ENCODE data around the gene KCNH5.

KCNH5 gene

DNA sequence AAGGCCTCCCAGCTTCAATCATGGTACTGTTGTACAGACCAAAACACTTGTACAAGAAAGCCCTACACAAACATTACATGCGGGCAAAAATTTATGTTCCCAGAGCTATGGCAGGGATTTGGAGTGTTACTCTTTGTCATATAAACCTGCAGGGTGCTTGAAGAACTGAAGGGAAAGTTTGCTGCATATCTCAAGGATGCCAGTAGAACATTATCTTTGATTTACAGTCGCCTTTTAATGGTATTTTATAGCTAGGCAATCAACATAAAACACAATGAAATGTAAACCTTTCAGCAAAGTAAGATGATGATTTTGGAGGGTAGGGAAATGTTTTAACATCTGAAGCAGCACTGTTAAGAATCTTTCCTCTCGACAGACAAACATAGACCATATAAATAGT, 305.6 kb downstream of the KCNH5 start:
- no peak for DNase-seq (ENCODE audit: low read depth in 2 of 2)

DNA sequence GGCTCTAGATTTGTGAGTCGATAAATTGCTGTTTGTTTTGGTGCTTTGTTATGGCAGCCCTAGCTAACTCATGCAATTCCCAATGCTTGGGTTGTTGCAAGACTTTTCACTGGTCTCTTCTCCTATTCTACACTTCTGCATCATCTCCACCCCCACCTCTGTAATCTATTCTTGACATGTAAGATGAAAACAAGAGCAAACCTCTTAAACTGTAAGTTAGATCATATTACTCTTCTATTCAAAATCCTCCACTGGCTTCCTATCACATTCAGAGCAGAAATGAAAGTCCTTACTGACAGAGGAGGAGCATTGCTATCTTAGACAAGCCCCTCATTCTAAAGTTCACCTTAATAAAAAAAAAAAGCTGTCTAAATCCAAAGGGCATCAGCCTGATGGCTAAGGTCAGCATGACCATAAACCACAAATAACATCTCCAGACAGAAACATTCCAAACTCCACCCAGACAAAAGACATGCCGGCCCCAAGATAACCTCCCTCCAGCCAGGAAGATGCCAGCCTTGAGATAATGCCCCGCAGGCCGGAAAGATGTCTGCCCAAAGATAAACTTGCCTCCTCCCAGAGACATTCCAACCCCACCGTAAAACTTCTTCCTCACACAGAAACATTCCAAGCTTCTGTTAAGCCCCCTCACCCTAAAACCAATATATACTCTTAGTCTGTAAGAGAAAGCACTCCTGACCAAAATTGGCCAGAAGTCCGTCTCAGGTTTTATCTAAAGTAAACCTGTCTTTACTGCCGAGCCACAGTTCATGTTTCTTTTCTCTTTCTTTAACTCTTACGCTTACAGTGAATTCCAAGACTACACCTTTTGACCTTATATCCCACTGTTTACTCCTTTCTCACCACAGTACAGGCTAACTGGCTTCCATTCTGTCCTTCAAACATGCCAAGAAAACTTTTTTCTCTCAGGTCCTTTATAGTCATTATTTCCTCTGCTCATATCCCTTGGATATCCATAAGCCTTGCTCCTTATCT, 308.9 kb downstream of the KCNH5 start:
- DNase-seq (ENCODE audit: low read depth in 2 of 2) = no peak

DNA sequence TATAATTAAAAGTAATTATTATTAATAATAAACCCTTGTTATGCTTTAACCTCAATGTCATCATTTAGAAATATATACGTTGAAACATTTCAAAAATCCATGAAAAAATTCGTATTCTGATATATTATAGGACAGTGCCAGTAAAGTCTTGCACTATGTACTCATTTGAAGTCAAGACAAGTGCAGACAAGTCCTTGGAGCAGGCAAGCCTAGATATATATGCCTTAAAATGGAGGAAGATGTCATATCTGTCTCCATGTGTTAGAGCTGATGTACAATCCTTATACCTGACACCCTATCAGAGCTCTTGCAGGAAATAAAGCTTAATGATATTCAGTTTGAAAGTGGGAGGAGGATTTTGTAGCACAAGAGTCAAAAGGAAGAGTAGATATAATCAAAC, 310.4 kb downstream of the KCNH5 start:
- no peak for DNase-seq (ENCODE audit: low read depth in 2 of 2)

DNA sequence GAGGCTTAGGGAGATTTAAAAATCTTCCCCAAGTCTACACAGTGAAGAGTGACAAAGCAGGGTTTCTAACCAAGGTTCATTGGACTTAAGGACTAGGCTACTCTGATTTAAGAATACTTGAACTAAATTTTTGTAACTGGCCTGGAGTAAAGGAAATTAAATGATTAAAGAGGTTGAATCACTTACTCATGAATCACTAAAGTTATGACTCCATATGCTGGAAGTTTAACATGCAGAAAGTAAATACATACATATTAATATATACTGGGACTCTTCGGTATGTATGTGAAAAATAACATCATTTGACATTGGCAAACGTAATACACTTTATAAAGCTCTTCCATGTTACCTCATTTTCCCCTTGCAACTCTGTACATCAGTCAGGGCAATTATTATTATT, 322.9 kb downstream of the KCNH5 start:
- no peak for DNase-seq (ENCODE audit: low read depth in 2 of 2)

DNA sequence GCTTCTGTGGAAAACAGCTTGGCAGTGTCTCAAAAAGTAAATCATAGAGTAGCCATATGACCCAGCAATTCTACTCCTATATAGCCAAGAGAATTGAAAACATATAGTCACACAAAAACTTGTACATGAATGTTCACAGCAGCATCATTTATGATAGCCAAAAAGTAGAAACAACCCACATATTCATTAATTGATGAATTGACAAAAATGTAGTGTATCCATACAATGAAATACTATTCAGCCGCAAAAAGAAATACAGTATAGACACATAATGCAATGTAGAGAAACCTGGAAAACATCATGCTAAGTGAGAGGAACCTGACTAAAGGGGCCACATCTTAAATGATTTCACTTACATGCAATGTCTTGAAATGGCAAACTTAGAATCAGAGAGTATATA, 326.6 kb downstream of the KCNH5 start:
- DNase-seq (ENCODE audit: low read depth in 2 of 2) = no peak

DNA sequence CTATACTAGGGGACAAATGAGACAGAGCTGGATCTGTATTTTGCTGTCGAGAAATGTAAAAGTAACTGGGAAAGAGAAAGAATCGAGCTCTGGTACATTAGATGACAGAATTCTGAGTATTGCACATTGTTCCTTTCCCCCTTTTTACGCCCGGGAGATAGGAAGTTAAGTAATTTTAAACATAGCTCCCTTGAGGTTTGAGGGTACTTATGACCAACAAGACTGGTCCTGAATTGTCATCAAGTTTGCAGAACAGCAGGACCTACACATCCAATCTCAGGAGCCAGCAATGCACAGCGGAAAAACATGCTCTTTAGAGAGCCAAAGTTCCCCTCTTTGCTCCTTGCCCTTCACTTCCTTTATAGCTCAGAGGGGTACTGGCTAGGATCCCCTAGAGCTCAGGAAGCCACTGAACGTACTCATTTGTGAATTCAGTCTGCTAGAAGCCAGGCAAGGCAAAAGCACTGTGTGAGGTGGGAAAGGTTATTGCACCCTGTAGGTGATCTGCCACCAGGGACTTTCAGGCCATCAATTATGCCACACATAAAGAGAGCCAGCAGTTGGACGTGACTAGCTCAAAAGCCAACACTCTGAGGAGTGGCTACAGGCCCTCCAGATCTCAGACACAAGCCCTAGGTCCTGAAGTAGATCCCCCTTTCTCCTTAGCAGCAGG, 333.8 kb downstream of the KCNH5 start:
- no peak for DNase-seq (ENCODE audit: low read depth in 2 of 2)

DNA sequence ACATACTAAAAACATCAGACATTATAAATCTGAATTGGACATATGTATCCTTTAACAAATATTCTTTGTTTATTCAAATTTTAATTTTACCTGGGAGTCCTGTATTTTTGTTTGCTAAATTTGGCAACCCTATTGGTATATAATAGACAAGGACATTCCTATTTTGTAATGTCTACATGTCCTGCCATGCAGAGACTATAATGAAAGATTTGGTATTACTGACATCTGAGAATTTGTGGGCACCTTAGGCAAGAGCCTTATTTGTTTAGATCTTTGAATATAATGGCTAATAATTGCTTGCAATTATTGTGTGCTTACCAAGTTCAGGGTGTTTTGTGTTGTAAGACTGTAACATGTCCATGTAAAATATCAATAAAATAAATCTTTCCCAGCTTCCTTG, 334.4 kb downstream of the KCNH5 start:
- DNase-seq (ENCODE audit: low read depth in 2 of 2) = no peak

DNA sequence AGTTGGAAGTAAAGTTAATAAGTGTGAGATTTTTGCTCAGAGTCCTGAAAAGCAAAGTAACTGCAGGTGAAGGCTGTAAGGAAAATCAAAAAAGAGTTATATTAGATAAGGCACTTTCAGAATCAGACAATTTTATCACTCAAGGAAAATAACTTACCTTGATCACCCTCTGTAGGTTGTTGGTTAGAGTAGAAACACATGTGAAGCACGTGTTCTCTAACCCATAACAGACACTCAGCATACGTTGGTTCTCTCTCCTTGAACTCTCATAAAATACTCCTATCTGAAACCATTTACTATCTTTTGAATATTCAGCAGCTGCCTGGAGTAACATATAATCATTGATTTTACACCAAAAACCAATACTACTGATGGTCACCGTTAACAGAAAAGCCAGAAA, 335.5 kb downstream of the KCNH5 start:
- no peak for DNase-seq (ENCODE audit: low read depth in 2 of 2)

DNA sequence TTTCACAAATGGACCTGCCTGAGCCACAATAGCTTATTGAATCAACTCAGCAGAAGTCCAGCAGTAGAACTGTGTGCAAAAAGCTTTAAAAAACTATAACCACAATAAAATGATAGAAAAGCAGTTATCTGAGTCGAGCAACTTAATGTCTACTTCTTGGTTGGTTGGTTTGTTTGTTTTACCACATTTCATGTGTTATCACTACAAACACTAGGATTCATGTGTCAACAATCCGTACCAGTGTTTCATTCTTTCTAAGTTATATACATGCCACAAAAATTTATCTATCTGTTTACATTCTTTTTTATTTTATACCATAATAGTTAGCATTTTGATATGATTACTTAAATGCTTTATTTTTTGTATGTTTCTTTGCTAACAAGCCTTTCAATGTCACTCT, 339.0 kb downstream of the KCNH5 start:
- no peak for DNase-seq (ENCODE audit: low read depth in 2 of 2)

DNA sequence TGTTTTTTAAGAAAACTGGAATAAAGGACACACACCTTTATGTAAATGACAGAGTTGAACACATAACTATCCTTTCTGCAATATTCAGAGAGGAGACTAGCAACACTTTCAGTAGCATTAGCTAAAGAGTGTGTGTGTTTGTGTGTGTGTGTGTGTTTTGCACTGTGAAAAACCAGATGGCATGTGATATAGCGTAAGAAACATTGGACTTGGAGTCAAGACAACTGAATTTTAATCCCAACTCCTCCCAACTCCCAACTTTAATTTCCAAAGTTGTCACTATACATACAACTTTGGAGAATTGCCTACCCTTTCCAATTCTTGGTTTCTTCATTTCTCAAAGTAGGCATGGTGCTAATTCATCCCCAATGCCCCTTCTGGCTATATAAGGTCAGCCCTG, 347.8 kb downstream of the KCNH5 start:
- no peak for DNase-seq (ENCODE audit: low read depth in 2 of 2)

DNA sequence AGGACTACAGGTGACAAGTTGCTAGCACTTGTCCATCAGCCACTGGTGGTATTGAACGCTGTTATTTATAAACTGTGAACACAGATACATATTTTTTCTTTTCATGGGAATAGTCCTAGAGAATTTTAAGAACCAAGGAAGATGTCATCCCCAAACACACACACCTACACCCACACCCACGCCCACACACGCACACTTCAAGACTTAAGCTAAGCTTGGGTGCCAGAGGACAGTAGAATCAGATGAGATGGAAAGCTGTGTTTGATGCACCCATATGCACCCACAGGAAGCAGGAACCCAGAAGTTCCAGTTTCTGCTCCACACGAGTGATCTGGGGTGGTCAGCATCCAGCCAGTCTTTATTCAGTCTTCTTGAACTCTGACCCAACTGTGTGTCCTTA, 348.3 kb downstream of the KCNH5 start:
- DNase-seq (ENCODE audit: low read depth in 2 of 2) = no peak

DNA sequence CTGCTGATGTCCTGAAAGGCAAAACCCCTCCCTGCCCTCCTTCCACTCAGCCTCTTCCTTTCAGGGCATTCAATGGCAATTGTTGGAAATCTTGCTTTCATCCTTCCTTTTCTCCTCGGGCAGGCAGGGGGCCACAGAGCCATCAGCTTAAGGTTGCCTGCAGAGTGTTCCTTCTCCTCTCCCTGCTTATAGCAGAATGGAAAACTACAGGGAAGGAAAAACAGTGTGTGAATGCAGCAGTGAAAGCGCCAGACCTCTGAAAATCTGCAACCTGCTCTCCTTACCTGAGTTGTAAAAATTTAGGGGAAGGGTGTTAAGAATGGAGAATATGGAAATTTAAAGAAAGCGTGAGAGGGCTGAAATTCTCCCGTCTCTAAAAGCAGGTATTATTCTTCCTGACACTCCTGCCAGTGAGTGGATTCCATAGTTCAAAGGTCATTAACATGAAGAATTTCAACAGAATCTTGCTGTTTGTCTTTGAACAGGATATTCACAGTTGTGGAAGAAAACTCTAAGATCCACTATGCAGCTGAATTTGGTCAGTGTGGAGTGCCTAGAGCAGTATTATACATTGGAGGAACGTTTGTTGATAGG, 348.8 kb downstream of the KCNH5 start:
- no peak for DNase-seq (ENCODE audit: low read depth in 2 of 2)

DNA sequence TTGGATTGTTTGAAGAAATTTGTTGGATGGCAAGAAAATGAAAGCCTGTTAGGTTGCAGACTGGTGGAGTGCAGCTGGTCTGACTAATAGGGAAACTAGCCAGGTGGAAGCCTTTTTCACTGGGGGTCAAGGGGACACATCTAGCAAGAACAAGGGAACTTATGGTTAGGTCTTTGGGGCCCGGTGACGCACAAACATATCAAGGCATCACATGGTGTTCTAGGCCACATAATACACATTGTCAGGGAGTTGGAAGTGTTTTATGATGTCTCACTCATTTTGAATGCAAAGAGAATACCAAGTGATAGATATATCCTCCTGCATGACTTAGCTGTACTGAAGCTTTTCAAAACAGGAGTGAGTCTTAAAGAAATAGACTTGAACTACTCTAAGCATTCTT, 351.2 kb downstream of the KCNH5 start:
- no peak for DNase-seq (ENCODE audit: low read depth in 2 of 2)

DNA sequence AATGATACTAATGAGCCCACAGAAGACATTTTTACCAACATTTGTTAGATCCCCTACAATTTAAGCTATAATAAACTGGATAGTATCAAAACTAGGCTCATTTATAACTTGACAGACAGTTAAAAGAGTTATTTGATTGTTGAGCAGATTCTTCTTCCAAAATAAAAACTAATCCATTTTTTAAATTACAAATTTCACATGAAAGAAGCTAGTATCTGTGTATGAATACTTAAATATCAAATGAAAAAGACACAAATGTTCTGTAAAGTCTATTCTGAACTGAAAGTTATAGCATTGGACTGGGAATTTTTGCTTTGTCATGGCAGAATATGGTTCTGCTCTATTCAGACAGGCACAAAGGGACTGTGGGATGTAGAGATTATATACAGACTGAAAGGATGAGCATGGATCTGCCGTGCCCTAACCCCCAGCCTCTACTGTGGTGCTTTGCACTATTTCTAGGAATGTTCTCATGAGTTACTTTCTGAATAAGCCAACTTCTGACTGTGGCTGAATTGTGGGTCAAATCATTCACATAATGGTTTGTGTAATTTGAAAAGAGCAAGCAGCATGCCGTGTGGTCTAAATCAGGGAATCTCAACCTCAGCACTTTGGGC, 352.7 kb downstream of the KCNH5 start:
- DNase-seq (ENCODE audit: low read depth in 2 of 2) = no peak

DNA sequence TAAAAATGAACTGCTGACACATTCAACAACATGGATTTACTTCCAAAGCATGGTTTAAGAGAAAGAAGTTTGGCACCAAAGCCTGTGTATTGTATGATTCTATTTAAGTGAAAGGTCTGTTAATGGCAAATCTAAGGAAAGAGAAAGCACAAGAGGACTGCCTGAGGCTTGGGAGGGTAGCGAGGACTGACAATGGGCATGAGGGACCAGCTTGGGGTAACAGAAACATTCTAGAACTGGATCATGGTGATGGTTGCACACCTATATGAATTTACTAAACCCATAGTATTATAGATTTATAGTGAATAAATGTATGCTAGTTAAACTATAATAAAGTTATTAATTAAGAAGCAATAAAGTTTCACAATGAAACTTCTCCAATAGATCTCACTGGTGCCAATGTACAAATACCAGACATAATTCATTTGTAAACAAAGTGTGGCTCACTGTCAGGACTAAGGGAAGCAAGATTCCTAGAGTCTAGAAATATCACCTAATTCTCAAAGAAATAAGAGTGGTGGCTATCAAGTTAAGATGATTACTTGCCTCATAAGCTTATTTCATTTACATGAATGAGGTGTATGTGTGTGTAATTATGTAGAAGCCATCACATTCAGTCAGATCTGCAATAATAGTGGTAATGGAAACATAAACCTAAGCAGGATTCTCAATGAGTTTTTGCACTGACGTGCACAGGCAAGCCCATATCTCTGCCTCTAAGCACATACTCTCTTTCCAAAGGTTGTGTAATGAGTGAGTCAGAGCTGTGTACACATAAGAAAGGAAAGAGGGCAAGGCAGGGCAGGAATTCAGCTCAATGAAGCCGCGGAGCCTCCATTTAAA, 353.4 kb downstream of the KCNH5 start:
- DNase-seq (ENCODE audit: low read depth in 2 of 2) = no peak

DNA sequence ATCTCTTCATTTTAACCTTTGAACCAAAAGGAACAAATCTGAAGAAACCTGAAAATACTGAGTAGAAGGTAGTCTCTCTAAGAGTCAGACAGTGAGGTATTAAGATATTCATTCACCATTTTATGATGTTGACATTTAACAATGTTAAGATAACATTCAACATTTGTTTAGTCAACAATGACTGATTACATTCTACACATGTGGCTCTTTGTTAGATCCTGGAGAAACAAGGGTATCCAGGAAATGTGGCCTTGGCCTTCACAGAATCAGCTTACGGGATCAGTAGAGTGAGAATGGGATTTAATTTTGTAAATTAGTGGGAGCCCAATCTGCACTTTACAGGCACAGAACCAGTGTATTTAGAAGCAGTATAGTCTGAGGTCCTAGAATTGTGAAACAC, 355.5 kb downstream of the KCNH5 start:
- no peak for DNase-seq (ENCODE audit: low read depth in 2 of 2)

DNA sequence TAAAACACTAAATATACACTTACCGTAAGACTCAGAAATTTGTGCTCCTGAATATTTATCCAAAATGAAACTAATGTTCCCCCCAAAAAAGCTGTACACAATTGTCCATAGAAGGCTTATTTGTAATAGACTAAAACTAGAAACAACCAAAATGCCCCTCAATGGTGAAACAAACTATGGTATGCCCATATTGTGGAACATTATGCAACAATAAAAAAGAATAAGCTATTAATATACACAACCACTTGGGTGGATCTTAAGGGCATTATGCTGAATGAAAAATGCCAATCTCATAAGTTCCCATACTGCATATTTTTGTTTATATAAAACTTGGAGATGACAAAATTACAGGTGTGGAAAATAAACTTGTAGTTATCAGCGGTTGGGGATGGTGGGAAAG, 357.4 kb downstream of the KCNH5 start:
- DNase-seq (ENCODE audit: low read depth in 2 of 2) = no peak

DNA sequence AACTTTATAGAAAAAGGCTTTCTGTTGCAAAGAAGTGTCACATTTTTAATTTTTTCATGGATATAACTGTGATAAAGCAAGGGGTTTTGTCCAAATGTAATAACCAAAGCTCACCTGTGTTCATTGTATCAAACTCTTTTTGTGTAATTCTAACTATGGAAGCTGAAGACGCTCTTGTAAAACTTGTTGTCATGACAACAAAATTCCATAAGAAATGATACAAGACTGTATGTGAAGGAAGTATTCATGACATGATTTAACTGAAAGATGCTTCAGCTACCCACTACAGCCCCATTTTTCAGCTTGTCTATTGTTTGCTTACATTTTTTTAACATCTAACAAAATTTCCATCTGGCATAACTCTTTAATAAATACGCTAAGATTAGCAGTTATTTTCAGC, 360.9 kb downstream of the KCNH5 start:
- no peak for DNase-seq (ENCODE audit: low read depth in 2 of 2)

DNA sequence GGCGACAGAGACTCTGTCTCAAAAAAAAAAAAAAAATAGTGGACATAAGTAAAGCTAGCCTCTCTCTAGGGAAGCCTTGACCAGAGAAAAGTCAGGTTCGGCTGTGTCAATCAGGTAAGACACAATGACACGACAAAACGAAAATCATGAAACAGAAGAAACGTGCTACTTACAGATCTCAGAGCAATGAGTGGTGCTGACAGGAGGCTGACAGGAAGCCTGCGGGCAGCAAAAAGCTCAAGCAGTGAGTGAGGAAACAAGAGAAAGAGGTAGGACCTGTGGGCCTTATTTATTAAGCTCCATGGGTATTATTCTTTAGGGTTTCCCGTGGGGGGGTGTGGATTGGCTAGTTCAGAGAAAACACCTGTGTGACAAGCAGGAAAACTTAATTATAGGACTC, 363.1 kb downstream of the KCNH5 start:
- no peak for DNase-seq (ENCODE audit: low read depth in 2 of 2)

DNA sequence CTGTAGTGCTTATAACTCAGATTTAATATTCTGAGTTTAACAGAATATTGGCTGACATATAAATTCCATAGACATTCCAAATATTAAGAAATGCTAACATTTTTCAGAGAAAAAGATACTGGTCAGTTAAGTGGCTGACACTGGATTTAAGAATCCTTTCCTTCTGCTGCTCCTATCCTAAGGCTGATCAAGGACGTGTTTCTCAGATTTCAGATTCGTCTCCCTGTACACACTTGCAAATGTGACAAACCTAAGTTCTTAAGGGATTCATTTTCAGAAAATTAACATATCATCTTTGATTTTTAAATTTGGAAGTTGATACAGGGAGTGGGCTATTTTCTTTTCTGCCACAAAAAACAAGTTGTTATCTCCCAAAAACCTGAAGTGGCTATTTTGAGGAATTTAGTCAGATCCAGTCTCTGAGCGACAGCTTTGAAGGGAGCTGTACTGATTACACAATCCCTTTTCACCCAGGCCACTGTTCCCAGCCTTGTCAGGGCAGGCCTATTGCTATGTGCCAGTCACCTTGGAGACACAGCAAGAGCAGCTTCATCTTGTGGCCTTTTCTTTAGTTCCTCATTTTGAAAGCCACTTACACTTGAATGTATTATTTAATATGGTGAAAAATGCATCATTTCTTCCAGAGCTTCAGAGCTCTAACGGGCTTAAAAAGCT, 370.6 kb downstream of the KCNH5 start:
- no peak for DNase-seq (ENCODE audit: low read depth in 2 of 2)

All from stimulated activated CD4-positive, alpha-beta T cell treated with anti-CD3 and anti-CD28 coated beads, Interleukin-4, amount 100 ng/mL, for 48 hours (primary cell).